ENCODE results near the gene PLCH2.
"Not testable (repeated sequence)": the region's sequence is repeated elsewhere in the genome, so short reads cannot be mapped to it uniquely, and the experiment has no call there.

The PLCH2 gene

GRCh38 chr1:2549367-2550029 lies 73.4 kb downstream of the PLCH2 start:
- not testable (repeated sequence) for DNase-seq

- not testable (repeated sequence) for DNase-seq
These were observed 74.3 kb downstream of the PLCH2 start for GRCh38 chr1:2550309-2550861.

GRCh38 chr1:2551544-2551943 lies 75.5 kb downstream of the PLCH2 start:
- not testable (repeated sequence) for DNase-seq

- DNase-seq: no peak
These were observed 76.1 kb downstream of the PLCH2 start for GRCh38 chr1:2552189-2552588.

GRCh38 chr1:2553076-2553475 lies 77.0 kb downstream of the PLCH2 start:
- not testable (repeated sequence) for DNase-seq

GRCh38 chr1:2553871-2554620 lies 78.0 kb downstream of the PLCH2 start:
- no peak for DNase-seq

GRCh38 chr1:2554621-2555387 lies 78.7 kb downstream of the PLCH2 start:
- DNase-seq: no peak

Data from NCI-H146 (cell line).